ENCODE measurements around the gene EHF.
A peak's percentile ranks its signal among the peaks of the same experiment; 100 is the strongest.

EHF gene

GRCh38 chr11:34641456-34641855 lies 20.6 kb downstream of the EHF start:
- no peak overlapping the region for H3K4me3 ChIP-seq (replicated peaks; ENCODE audit: low read depth, low read length)
- no peak for TF ChIP-seq CTCF (IDR thresholded peaks at IDR 0.05; ENCODE audit: low read length, missing control alignments)
- DNase-seq (ENCODE audit: low read depth) = no peak

DNA sequence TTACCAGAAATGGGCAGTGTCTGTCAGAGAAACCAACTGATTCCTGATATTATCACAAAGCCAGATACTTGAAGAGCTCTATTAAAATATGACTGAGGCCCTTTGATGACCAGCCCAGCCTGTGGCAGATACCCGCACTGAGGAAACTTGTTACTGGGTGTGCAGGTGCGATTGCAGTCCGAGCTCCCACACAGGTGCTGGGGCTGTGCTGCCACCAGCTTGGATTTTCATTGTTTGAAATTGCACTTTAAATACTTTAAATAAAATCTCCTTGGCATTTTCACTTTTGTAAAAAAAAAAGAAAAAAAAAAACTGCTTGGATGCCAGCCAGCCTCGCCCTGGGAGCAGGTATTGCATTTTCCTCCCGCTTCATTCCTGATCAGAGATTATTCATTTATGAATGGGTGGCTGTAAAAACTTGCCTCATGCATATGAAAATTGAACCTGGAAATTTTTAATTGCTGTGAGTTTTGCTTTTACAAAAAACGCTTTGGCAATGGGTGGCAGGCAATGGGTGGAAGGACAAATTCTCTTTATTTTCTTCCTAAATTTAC lies 21.2 kb downstream of the EHF start:
- no peak overlapping the region for H3K4me3 ChIP-seq (replicated peaks; ENCODE audit: low read depth, low read length)

GRCh38 chr11:34642873-34643272 lies 22.0 kb downstream of the EHF start:
- DNase-seq (ENCODE audit: low read depth) = no peak
- TF ChIP-seq CTCF (IDR thresholded peaks at IDR 0.05; ENCODE audit: low read length, missing control alignments) = no peak
- no peak overlapping the region for H3K4me3 ChIP-seq (replicated peaks; ENCODE audit: low read depth, low read length)

More for the DNA sequence above, 21.2 kb downstream of the EHF start:
- TF ChIP-seq CTCF (IDR thresholded peaks at IDR 0.05; ENCODE audit: low read length, missing control alignments) = no peak
- DNase-seq (ENCODE audit: low read depth) = no peak

DNA sequence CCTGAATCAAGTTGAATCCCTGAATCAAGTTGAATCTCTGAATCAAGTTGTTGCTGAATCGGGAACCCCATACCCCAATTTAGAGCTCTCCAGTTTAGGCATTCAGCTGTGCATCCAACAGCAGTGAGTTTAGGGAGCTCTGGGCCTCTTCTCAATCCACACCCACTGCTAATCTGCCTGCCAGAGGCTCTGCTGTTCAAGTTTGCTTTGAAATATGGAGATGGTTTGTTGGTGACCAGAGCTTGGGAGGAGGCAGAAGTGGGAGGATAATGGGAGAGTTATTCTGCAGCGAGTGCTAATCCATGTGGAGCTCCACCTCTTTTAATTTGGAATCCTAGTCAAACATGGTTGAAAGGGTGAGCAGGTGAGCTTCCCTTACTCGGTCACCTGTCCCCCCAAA lies 22.4 kb downstream of the EHF start:
- H3K4me3 ChIP-seq (replicated peaks; ENCODE audit: low read depth, low read length) = no peak overlapping the region
- no peak for TF ChIP-seq CTCF (IDR thresholded peaks at IDR 0.05; ENCODE audit: low read length, missing control alignments)
- DNase-seq (ENCODE audit: low read depth) = no peak

DNA sequence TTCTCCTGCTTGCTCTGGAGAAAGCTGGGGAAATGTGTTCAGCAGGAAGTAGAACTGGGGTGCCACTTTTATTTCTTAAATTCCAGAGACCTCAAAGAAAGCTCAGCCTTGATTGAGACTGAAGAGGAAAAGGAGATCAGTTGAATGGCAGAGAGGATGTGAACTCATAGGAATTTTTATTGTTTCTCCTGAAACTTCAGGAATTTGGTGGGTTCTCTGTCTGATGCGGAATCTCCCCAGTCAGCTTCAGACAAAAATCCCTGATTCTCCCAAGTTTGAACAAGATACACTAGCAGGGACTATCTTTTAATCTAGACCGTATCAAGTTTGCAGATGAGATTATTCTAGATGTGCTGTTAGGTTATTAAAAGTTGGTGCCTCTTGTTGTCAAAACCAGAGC lies 23.0 kb downstream of the EHF start:
- DNase-seq (ENCODE audit: low read depth) = no peak
- TF ChIP-seq CTCF (IDR thresholded peaks at IDR 0.05; ENCODE audit: low read length, missing control alignments) = no peak

DNA sequence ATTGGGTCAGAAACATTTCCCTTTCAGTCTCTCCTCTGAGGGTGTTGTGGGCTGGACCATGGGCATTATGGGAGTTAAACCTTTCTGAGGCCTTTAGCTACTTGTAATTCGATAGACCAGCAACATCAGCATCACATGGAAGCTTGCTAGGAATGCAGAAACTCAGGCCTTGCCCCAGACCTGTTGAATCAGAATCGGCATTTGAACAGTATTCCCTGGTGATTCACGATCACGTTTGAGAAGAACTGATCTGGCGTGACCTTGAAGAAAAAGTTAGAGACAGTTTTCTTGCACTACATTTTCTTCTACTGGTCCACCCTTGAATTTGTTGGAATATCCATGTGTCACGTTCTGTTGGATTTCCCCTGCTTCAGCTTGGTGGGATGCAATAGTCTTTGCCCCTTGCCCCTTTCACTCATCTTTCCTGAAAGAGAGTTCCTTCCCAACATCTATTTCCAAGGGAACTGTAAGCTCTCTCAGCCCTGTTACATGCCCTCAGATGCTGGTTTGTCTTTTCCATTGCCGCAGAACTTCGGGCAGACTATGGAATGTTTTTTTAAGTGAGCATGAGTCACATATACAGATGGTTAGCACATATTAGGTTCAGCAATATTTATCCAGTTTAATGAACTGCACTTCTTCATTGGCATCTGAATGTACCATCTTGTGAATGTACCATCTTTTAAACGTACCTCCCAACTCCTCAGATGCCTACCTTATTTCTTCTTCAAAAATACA lies 23.9 kb downstream of the EHF start:
- no peak for TF ChIP-seq CTCF (IDR thresholded peaks at IDR 0.05; ENCODE audit: low read length, missing control alignments)
- H3K4me3 ChIP-seq (replicated peaks; ENCODE audit: low read depth, low read length) = no peak overlapping the region
- peak; percentile 54 for DNase-seq (ENCODE audit: low read depth)

More for the DNA sequence above, 23.0 kb downstream of the EHF start:
- no peak overlapping the region for H3K4me3 ChIP-seq (replicated peaks; ENCODE audit: low read depth, low read length)

DNA sequence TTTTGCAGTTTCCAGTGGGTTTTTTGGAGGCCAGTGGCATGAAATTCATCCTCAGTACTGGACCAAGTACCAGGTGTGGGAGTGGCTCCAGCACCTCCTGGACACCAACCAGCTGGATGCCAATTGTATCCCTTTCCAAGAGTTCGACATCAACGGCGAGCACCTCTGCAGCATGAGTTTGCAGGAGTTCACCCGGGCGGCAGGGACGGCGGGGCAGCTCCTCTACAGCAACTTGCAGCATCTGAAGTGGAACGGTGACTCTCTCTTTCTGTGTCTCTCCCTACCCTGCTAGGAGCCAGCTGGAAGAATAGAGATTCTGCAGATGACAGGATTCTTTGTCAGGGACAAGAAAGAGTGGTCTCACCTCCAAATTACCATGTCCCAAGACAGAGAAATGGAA lies 25.5 kb downstream of the EHF start:
- no peak overlapping the region for H3K4me3 ChIP-seq (replicated peaks; ENCODE audit: low read depth, low read length)
- TF ChIP-seq CTCF (IDR thresholded peaks at IDR 0.05; ENCODE audit: low read length, missing control alignments) = no peak
- no peak for DNase-seq (ENCODE audit: low read depth)

Measured in fibroblast of pulmonary artery (primary cell).